KG1 (cell line): ENCODE results near the gene GSTA1.
"Not testable (repeated sequence)": the region's sequence is repeated elsewhere in the genome, so short reads cannot be mapped to it uniquely, and the experiment has no call there.

Experiments
- DNase-seq: peaks from one replicate; lab custom pipeline; 2025; lab: John Stamatoyannopoulos, UW

Gene GSTA1

DNA sequence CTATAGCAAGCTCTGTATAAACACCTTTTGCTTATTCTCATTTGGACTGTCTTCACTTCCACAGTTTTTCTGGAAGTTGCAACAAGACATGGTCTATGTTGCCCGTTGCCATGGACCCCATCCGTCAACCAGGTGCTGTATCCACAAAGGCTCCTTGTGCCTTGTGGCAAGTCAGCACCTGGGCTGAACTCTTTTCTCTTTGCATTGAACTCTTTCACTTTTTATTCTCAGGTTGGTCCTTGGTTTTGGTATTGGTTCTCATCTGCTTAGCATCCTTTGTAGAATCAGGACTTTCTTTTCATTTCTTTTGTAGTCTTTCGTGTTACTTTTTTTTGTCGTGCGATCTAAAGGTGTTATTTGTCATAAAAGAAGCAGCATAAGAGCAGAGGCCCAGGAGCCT lies 5.0 kb upstream of the GSTA1 start:
- DNase-seq, result no peak

DNA sequence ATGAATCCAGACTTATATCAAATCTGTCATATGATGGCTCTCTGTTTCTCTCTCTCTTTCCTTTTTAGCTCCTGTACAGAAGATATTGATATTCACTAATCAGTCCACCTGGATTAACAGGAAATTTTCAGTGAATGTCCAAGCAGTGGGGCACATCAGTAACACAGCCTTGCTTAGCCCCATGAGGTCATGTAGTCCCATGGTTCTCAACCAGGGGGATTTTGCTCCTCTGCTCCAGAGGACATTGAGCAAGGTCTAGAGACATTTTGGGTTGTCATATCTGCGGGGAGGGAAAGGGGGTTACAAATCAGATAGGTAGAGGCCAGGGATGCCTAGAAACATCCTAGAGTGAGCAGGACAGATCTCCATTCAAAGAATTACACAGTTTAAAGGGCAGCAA lies 810 bp downstream of the GSTA1 start:
- DNase-seq, result no peak

DNA sequence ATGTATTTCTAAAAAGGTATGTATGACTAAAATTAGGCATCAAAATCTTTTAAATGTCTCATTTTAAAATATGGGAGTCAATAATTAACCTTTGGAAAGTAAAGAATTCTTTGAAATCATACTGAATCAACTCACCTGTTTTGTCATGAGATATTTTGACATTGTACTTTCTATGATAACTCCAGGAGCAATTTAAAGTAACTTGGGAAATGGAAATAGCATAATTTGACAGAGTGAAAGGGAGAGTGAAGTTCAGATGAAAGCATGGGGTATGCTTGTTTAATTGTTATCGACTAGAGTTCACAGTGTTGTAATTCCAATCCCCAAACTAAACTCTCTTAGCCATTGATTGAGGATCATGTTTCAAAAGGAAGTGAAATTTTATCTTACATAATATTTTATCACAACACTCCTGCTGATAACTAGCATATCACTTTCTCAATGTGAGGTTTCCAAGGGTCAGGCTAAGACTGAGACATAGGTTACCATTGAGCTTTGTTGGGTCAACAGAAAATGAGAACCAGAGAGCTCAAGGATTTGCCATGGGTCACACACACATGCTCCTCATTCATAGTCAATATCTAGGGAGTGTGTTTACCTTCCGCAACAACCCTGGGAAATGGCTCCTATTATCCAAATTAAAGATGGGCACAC lies 2.3 kb downstream of the GSTA1 start:
- DNase-seq, result no peak

DNA sequence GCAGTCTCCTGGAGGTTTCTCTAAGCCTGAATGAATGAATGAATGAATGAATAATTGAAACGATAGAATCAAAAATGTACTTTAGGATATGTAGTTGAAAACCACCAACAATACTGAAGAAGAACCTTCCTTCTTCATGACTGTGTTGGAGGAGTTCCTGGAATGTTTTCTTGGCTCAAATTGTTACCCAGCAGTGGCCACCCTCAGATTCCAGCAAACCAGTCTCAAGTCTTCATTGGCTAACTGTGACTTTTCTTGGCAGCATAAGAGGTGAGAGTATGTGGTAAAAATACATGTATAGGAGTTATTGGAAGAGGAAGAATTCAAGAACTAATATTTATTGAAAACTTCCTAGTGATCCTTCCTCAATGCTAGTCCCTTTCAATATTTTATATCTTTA lies 4.3 kb downstream of the GSTA1 start:
- not testable (repeated sequence) for DNase-seq

DNA sequence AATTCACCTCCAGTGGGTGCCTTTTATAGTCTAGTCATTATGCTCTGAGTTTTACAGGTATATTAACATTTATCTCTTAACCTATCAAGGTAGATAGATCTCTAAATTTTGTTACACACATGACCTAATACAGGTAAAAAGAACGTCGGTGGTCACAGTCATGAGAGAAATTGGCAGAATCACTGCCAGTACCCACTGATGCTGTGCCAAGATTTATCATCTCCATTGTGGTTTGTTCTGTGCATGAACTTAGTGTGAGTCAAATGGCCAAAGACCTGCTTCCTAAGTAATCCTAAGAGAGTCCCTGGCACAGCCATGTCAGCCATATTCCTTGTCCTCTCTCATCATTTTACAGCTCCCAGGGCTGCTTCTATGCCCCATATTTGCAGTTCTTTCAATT lies 9.2 kb downstream of the GSTA1 start:
- not testable (repeated sequence) for DNase-seq

DNA sequence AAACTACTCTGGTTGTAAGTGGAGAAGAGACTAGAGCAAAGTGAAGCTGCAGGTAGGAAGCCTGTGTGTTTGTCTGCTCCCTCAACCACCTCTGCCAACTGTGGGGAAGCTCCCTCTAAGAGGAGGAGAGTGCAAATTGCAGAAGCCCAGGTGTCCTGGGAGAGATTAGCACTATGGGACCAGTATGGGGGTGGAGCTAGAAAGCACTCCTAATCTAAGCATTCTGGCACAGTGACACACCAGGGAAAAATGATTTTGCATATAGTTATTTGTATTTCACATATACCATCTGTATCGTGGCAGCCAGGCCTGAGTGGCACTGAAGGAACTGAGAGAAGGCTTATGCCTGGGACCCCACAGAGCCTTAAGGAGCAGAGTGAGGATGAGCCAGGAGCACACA lies 12.8 kb downstream of the GSTA1 start:
- no peak for DNase-seq

DNA sequence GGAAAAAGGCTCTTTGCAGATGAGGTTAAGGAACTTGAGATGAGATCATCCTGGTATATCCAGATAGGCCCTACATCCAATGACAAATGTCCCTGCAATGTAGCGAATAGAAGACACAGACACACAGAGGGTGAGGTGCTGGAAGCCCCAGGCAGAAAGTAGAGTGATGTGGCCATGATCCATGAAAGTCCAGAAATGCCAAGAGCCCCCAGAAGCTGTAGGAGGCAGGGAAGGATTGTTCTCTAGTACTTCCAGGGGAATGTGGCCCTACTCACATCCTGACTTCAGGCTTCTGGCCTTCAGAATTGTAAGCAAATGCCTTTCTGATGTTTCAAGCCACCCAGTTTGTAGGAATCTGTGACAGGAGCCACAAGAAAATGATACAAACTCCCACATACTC lies 14.0 kb downstream of the GSTA1 start:
- DNase-seq, result not testable (repeated sequence)

DNA sequence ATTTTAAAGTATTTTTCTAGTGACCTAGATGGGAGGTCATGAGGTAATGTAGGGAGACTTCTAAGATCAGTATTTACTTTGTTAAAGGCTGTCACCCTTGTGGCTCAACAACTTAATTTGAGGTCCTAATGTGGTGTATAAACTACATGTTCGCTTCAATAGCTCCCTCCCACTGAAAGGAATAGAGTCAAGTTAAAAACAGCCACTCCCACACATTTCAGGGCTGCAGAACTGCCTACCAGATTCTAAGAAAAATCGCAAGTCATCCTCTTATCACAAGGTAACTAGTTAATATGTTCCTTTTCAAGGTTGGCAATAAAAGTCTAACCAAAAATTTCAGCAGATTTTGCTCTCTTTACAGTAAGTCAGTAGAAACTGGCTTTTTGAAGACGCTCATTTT lies 15.1 kb downstream of the GSTA1 start:
- DNase-seq, result no peak

DNA sequence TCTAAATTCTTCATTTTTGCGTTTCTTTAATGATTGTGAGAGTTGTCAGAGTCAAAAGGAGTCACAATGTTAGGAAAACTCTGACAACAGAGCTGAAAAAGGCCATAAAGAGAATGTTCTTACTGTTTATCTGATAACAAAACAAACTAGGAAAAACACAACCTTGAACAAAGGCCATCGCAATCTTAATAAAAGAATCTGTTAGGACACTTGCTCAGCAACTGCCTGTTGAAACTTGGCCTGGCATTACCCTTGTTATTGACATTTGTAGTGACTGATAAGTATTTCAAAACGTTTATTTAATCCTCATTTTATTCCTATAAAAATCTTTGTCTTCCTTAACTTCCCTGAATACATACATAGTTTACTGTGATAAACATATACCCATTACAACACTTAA lies 15.7 kb downstream of the GSTA1 start:
- DNase-seq, result no peak

DNA sequence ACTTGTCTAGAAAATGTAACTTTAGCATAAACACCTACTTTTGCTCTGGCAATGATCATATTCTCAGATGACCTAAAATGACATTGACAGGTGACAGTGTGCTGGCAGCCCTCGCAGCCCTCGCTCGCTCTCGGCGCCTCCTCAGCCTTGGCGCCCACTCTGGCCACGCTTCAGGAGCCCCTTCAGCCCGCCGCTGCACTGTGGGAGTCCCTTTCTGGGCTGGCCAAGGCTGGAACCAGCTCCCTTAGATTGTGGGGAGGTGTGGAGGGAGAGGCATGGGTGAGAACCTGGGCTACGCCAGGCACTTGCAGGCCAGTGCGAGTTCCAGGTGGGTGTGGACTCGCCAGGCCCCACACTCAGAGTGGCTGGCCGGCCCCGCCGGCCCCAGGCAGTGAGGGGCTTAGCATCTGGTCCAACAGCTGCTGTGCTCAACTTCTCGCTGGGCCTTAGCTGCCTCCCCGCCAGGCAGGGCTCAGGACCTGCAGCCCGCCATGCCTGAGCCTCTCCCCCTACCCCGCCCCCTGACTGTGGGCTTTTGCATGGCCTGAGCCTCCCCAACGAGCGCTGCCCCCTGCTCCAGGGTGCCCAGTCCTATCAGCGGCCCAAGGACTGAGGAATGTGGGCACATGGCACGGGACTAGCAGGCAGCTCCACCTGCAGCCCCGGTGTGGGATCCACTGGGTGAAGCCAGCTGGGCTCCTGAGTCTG lies 17.2 kb downstream of the GSTA1 start:
- no peak for DNase-seq

DNA sequence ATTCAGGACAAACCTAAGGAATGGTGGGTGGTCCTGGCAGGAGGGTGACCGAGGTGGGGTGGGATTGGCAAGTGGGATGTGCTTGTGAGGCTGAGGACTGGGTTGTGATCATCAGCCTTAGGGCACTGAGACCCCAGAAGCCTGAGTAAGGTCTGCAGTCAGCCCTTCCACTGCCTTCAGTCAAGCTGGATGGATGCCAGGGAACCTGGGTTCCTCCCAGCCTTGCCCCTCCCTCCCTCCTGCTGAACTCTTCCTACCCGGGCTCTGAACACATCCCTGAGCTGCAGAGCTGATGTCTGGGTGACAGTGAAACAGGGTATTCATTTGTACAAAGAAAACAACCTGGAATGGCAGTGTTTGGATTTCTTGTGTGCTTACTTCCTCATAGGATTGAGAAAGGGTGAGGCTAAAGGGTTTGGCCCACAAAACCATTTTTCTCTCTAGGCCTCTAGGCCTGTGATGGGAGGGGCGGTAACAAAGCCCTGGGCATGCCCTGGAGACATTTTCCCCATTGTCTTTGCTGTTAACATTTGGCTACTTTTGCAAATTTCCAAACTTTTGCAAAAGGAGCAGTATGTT lies 20.8 kb downstream of the GSTA1 start:
- not testable (repeated sequence) for DNase-seq

DNA sequence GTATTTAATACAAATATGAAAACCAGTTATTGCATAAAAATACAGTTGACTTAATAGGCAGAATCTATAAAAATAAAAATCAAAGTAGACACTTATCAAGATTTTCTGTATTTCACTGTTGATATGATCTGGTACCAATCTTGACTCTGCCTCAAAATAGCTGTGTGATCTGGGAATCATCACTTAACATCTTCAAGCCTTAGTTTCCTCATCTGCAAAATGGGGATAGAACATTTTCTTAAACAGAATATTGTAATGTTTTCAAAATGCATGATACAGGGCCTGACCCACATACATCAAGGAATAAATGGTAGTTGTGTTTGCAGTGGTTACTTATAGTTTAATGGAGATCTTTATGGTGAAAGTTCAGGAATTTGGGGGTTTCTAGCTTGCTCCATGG lies 21.4 kb downstream of the GSTA1 start:
- not testable (repeated sequence) for DNase-seq

DNA sequence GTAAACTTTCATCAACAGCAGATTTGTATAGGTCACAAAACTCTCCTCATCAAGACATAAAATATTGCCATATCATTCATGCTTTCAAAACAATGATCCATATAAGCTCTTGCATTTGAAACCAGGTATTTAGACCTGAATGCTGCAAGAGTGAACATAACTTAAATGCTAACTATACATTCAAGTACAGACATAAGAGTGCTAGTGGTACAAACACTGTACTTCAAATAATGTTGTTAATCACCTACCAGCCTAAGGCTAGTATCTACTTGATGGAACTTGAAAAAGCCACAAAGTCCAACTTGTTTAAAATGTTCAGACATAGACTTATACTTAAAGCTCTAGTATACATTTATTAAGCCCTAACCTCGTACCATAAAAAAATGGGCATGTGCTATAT lies 24.4 kb downstream of the GSTA1 start:
- no peak for DNase-seq

DNA sequence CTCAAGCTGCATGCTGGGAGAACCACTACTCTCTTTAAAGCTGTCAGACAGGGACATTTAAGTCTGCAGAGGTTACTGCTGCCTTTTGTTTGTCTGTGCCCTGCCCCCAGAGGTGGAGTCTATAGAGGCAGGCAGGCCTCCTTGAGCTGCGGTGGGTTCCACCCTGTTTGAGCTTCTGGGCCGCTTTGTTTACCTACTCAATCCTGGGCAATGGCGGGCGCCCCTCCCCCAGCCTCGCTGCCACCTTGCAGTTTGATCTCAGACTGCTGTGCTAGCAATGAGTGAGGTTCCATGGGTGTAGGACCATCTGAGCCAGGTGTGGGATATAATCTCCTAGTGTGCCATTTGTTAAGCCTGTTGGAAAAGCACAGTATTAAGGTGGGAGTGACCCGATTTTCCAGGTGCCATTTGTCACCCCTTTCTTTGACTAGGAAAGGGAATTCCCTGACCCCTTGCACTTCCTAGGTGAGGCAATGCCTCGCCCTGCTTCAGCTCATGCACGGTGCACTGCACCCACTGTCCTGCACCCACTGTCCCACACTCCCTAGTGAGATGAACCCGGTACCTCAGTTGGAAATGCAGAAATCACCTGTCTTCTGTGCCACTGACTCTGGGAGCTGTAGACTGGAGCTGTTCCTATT lies 26.8 kb downstream of the GSTA1 start:
- not testable (repeated sequence) for DNase-seq

DNA sequence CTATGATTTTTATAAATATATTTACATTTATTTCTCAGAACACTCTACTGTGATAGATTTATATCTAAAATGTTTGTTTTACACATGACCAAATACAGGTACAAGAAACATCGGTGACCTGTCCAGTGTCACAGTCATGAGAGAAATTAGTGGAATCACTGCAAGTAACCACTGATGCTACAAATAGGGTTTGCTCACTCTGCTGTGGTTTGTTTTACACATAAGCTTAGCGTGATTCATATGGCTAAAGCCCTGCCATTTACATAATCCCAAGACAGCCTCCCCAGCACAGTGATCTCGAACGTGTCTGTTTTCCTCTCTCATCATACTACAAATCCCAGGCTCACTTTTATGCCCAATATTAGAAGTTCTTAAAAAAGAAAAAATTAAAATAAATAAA lies 34.2 kb downstream of the GSTA1 start:
- DNase-seq, result not testable (repeated sequence)

DNA sequence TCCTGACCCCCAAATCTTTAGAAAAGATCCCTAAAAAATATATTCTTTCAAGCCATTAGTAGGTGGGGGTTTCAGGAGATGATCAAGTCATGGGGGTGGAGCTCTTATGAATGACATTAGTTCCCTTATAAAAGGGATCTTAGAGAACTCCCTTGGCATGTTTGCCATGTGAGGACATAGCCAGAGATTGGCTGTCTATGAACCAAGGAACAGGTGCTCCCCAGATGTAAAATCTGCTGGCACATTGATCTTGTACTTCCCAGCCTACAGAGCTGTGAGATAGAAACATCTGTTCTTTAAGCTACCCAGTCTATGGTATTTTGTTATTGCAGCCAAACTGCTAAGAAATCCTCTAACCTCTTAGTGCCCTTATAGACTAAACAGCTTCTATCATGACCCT lies 36.0 kb downstream of the GSTA1 start:
- not testable (repeated sequence) for DNase-seq

DNA sequence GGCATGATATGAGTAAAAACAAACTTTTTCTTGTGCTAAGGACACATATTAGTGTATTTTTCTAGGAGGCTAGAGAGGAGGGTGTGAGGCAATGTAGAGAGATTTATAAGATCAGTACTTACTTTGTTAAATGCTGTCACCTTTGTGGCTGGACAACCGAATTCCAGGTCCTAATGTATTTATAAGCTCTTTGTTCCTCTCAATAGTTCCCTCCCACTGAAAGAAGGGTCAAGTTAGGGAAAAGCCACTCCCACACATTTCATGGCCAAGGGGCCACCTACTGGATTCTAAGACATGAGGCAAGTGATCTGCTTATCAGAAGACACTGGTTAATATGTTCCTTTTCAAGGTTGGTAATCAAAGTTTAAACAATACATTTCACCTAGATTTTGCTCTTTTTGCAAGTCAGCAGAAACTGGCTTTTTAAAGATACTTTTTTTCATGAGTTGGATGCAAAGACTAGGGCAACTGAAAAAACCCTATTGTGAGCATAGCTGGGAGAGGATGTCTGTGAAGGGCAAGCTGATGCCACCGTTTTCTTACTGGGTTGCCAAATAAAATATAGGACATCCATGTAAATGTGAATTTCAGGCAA lies 40.2 kb downstream of the GSTA1 start, which contains the start of gene GSTA2:
TSS of gene GSTA2 (minus strand) at position 154 of the 595 bp plus-strand sequence. CDS start 5,528 bp downstream, outside the sequence.
- DNase-seq, result not testable (repeated sequence)

DNA sequence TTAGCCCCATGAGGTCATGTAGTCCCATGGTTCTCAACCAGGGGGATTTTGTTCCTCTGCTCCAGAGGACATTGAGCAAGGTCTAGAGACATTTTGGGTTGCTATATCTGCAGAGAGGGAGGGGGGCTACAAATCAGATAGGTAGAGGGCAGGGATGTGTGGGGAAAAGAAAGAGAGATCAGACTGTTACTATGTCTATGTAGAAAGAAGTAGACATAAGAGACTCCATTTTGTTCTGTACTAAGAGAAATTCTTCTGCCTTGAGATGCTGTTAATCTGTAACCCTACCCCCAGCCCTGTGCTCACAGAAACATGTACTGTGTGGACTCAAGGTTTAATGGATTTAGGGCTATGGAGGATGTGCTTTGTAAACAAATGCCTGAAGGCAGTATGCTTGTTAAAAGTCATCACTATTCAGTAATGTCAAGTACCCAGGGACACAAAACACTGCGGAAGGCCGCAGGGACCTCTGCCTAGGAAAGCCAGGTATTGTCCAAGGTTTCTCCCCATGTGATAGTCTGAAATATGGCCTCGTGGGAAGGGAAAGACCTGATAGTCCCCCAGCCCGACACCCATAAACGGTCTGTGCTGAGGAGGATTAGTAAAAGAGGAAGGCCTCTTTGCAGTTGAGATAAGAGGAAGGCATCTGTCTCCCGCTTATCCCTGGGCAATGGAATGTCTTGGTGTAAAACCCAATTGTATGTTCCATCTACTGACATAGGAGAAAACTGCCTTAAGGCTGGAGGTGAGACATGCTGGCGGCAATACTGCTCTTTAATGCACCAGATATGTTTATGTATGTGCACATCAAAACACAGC lies 41.7 kb downstream of the GSTA1 start:
- not testable (repeated sequence) for DNase-seq

DNA sequence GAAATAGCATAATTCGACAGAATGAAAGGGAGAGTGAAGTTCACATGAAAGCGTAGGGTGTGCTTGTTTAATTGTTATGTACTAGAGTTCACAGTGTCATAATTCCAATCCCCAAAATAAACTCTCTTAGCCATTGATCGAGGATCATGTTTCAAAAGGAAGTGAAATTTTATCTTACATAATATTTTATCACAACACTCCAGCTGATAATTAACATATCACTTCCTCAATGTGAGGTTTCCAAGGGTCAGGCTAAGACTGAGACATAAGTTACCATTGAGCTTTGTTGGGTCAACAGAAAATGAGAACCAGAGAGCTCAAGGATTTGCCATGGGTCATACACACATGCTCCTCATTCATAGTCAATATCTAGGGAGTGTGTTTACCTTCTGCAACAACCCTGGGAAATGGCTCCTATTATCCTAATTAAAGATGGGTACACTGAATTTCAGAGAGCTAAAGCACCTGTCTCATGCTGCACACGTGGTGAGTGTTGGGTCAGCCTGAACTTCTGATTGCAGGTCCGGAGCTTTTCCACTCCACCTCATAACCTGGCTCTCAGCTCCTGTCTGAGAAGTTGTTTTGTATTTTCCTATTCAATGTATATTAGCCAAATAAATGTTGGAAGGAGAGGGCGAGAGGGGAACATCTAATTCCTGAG lies 43.4 kb downstream of the GSTA1 start:
- DNase-seq, result no peak

DNA sequence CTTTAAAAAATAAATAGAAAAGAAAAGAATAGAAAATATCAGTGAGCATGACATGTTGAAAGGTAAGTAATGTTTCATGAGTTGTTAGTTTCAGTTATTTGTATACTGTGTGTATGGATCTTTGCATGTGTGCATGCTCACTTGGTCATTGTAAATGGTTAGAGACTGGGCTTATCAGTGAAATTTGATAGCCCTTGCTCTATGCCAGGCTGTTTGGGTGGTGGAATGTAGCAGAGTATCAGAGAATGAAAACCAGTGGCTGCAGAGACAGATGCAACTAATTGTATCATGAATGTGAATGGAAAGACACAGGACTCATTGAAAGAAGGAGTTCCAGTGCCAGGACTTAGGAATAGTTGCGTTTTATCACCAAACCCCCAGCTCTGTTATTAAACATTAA lies 44.5 kb downstream of the GSTA1 start:
- no peak for DNase-seq
